H1 (cell line): ENCODE data around the gene R3HDM2. TPM values are rescaled to one million over a fixed set of nuclear protein-coding genes. Genes with fewer than 3 reads are reported as not detected.

ENCODE experiments used
- CTCF ChIA-PET: fragments of 300-600 bp; sonication (Branson Sonifier 250); formaldehyde crosslinking; loops from one replicate; lab custom pipeline; 2021; ENCODE audit not compliant: partially characterized antibody; lab: Charles Lee
- POLR2A ChIA-PET: fragments of 300-600 bp; sonication (Branson Sonifier 250); formaldehyde crosslinking; loops from one replicate; lab custom pipeline; 2021; ENCODE audit warnings: inconsistent platforms; ENCODE audit not compliant: partially characterized antibody; lab: Charles Lee
- DNase-seq, 2 experiments: peaks; one replicate each; pipeline versions ENCODE4 v3.0.0 to v3.0.0-alpha.2; 2010 to 2022; ENCODE audit warnings: low spot score in 2 of 2, low read depth in 1 of 2, mixed read lengths in 1 of 2
- FAIRE-seq: peaks from 2 replicates; lab custom pipeline; 2011; peaks lifted over from hg19 to GRCh38; lab: Jason Lieb, UNC
- H2AFZ ChIP-seq: 2 replicates; pipeline ENCODE4 v1.8.1; 2012; ENCODE audit warnings: low read length, inconsistent platforms
- H2AK5ac ChIP-seq: 2 replicates; pipeline ENCODE4 v1.6.1; 2013; ENCODE audit warnings: low read depth, low read length
- H2BK120ac ChIP-seq: replicated peaks from 2 replicates; pipeline ENCODE3; 2013; ENCODE audit warnings: low read depth, low read length, inconsistent platforms
- H2BK12ac ChIP-seq: 2 replicates; pipeline ENCODE4 v1.6.1; 2013; ENCODE audit warnings: low read depth, low read length
- H2BK15ac ChIP-seq: 2 replicates; pipeline ENCODE4 v1.6.1; 2013; ENCODE audit warnings: low read length
- H2BK20ac ChIP-seq: 2 replicates; pipeline ENCODE4 v1.6.1; 2013; ENCODE audit warnings: low read length
- H2BK5ac ChIP-seq: 2 replicates; pipeline ENCODE4 v1.6.1; 2013; ENCODE audit warnings: low read depth, low read length
- H3K14ac ChIP-seq: 2 replicates; pipeline ENCODE4 v1.6.1; 2013; ENCODE audit warnings: inconsistent platforms; ENCODE audit not compliant: insufficient read length
- H3K18ac ChIP-seq: 2 replicates; pipeline ENCODE4 v1.6.1; 2013; ENCODE audit warnings: low read length; ENCODE audit errors: extremely low read depth
- H3K23ac ChIP-seq: 2 replicates; pipeline ENCODE4 v1.6.1; 2013; ENCODE audit warnings: inconsistent platforms; ENCODE audit not compliant: insufficient read length
- H3K23me2 ChIP-seq: 2 replicates; pipeline ENCODE4 v1.6.1; 2013; ENCODE audit warnings: low read depth, low read length
- H3K27ac ChIP-seq: 2 replicates; pipeline ENCODE4 v1.6.1; 2011; ENCODE audit warnings: low read depth, low read length, inconsistent platforms
- H3K27me3 ChIP-seq, 4 experiments: replicated peaks in 1 of 4; 1 replicate in 1 of 4; 2 replicates in 3 of 4; pipeline versions ENCODE4 v1.6.1 to v1.8.1; 2011 to 2013; ENCODE audit warnings: low read length in 3 of 4, mild to moderate bottlenecking in 3 of 4, inconsistent platforms in 2 of 4, mixed read lengths in 2 of 4, moderate library complexity in 1 of 4; ENCODE audit not compliant: control insufficient read depth in 3 of 4, insufficient read depth in 3 of 4; ENCODE audit errors: extremely low read depth in 1 of 4
- H3K36me3 ChIP-seq, 4 experiments: 2 replicates each; pipeline versions ENCODE4 v1.6.1 to v1.8.1; 2011 to 2013; ENCODE audit warnings: mild to moderate bottlenecking in 4 of 4, low read length in 3 of 4, moderate library complexity in 2 of 4, control low read depth in 1 of 4, inconsistent platforms in 1 of 4; ENCODE audit not compliant: insufficient read depth in 4 of 4, control insufficient read depth in 2 of 4
- H3K4ac ChIP-seq: replicated peaks from 2 replicates; pipeline ENCODE3; 2013; ENCODE audit warnings: low read length, low read depth, mixed read lengths, inconsistent platforms; ENCODE audit not compliant: insufficient read length
- H3K4me1 ChIP-seq, 4 experiments: replicated peaks in 1 of 4; 1 replicate in 1 of 4; 2 replicates in 3 of 4; pipeline versions ENCODE4 v1.6.1 to v1.8.1; 2011 to 2013; ENCODE audit warnings: low read length in 3 of 4, inconsistent platforms in 2 of 4, mixed read lengths in 1 of 4; ENCODE audit not compliant: insufficient read depth in 4 of 4, control insufficient read depth in 3 of 4
- H3K4me2 ChIP-seq, 2 experiments: 2 replicates each; pipeline versions ENCODE4 v1.6.1 to v1.8.1; 2011 to 2013; ENCODE audit warnings: low read depth in 2 of 2, low read length in 2 of 2, control low read depth in 1 of 2, inconsistent platforms in 1 of 2, mild to moderate bottlenecking in 1 of 2; ENCODE audit not compliant: insufficient read depth in 1 of 2
- H3K4me3 ChIP-seq, 4 experiments: fragments of 200-600, 300-600 bp in 1 of 4; sonication (generic), shearing (Covaris generic), sonication (Bioruptor Twin) in 1 of 4; 2 replicates each; pipeline versions ENCODE4 v1.5.1 to v1.8.1; 2011 to 2016; ENCODE audit warnings: low read length in 4 of 4, low read depth in 3 of 4, control low read depth in 2 of 4, inconsistent platforms in 2 of 4, mild to moderate bottlenecking in 2 of 4, mixed read lengths in 1 of 4, moderate library complexity in 1 of 4; ENCODE audit not compliant: insufficient read depth in 2 of 4; ENCODE audit errors: extremely low read depth in 1 of 4
- H3K56ac ChIP-seq: replicated peaks from 2 replicates; pipeline ENCODE3; 2013; ENCODE audit warnings: low read depth, mild to moderate bottlenecking, mixed read lengths, low read length, inconsistent platforms; ENCODE audit not compliant: insufficient read length
- H3K79me1 ChIP-seq: 2 replicates; pipeline ENCODE4 v1.6.1; 2013; ENCODE audit warnings: low read depth, low read length, control low read depth
- H3K79me2 ChIP-seq, 2 experiments: 2 replicates each; pipeline versions ENCODE4 v1.6.1 to v1.8.1; 2012 to 2013; ENCODE audit warnings: low read length in 2 of 2, mild to moderate bottlenecking in 2 of 2, inconsistent platforms in 1 of 2; ENCODE audit not compliant: insufficient read depth in 2 of 2, control insufficient read depth in 1 of 2
- H3K9ac ChIP-seq, 4 experiments: replicated peaks in 1 of 4; 1 replicate in 1 of 4; 2 replicates in 3 of 4; pipeline versions ENCODE4 v1.6.1 to v1.8.1; 2011 to 2013; ENCODE audit warnings: low read depth in 3 of 4, low read length in 3 of 4, control low read depth in 2 of 4, mild to moderate bottlenecking in 2 of 4, moderate library complexity in 2 of 4, inconsistent platforms in 1 of 4; ENCODE audit errors: extremely low read depth in 1 of 4
- H3K9me3 ChIP-seq, 2 experiments: 2 replicates each; pipeline versions ENCODE4 v1.6.1 to v1.8.1; 2012 to 2013; ENCODE audit warnings: mild to moderate bottlenecking in 2 of 2, moderate library complexity in 2 of 2, control low read depth in 1 of 2, inconsistent platforms in 1 of 2, low read depth in 1 of 2, low read length in 1 of 2, mixed read lengths in 1 of 2; ENCODE audit not compliant: insufficient read depth in 2 of 2
- H4K20me1 ChIP-seq, 2 experiments: replicated peaks in 1 of 2; 2 replicates each; pipeline versions ENCODE3 to v1.8.1; 2011 to 2013; ENCODE audit warnings: inconsistent platforms in 2 of 2, low read length in 2 of 2, mild to moderate bottlenecking in 1 of 2; ENCODE audit not compliant: insufficient read depth in 2 of 2, control insufficient read depth in 1 of 2
- H4K5ac ChIP-seq: 2 replicates; pipeline ENCODE4 v1.6.1; 2013; ENCODE audit warnings: low read length, low read depth, mixed read lengths, inconsistent platforms; ENCODE audit not compliant: insufficient read length
- H4K8ac ChIP-seq: 2 replicates; pipeline ENCODE4 v1.8.0; 2013; ENCODE audit warnings: mild to moderate bottlenecking, moderate library complexity, low read length, inconsistent platforms; ENCODE audit not compliant: insufficient read depth; ENCODE audit errors: extremely low read depth
- H4K91ac ChIP-seq: replicated peaks from 2 replicates; pipeline ENCODE3; 2013; ENCODE audit warnings: low read length, mixed read lengths, inconsistent platforms; ENCODE audit not compliant: insufficient read length
- CTBP2 ChIP-seq: IDR thresholded peaks from 2 replicates; pipeline ENCODE4 v1.7.0; 2011; ENCODE audit warnings: borderline replicate concordance, mild to moderate bottlenecking, moderate library complexity, mixed read lengths, low read length; ENCODE audit not compliant: insufficient read depth, insufficient read length
- GABPA ChIP-seq: IDR thresholded peaks from 2 replicates; pipeline ENCODE4 v1.6.1; 2011; ENCODE audit warnings: mild to moderate bottlenecking, low read length, moderate library complexity, borderline replicate concordance; ENCODE audit not compliant: insufficient read depth
- JUND ChIP-seq: IDR thresholded peaks from 2 replicates; pipeline ENCODE4 v1.6.1; 2011; ENCODE audit warnings: mild to moderate bottlenecking, improper control_type of control experiment, low read length
- KDM1A ChIP-seq: fragments of 200-600, 300-600 bp; sonication (generic); IDR thresholded peaks from 2 replicates; pipeline ENCODE4 v1.7.1; 2016; ENCODE audit warnings: mild to moderate bottlenecking, low read length, borderline replicate concordance
- NRF1 ChIP-seq: IDR thresholded peaks from 2 replicates; pipeline ENCODE4 v1.6.1; 2011; ENCODE audit warnings: mild to moderate bottlenecking, low read depth, low read length, improper control_type of control experiment
- SIX5 ChIP-seq: IDR thresholded peaks from 2 replicates; pipeline ENCODE4 v1.6.1; 2011; ENCODE audit warnings: mild to moderate bottlenecking, low read depth, low read length
- SRF ChIP-seq: IDR thresholded peaks from 2 replicates; pipeline ENCODE4 v1.6.1; 2011; ENCODE audit warnings: mild to moderate bottlenecking, low read depth, low read length, moderate library complexity
- SUZ12 ChIP-seq: fragments of 200-600 bp; sonication (generic); IDR thresholded peaks from 2 replicates; pipeline ENCODE4 v1.6.1; 2012; ENCODE audit warnings: mild to moderate bottlenecking, inconsistent platforms, low read length, moderate library complexity, mixed read lengths
- TCF12 ChIP-seq: IDR thresholded peaks from 2 replicates; pipeline ENCODE4 v1.6.1; 2011; ENCODE audit warnings: low read depth, mild to moderate bottlenecking, low read length
- polyA plus RNA-seq, 7 experiments: library from polyadenylated mRNA; depleted of rRNA in 3 of 7; stranded (reverse) in 5 of 7; unstranded in 2 of 7; fragments of >200 nt in 5 of 7; fragments of 200-250 nt in 2 of 7; gene quantifications; 1 replicate in 5 of 7; 2 replicates in 1 of 7; 4 replicates in 1 of 7; pipeline versions ENCODE4 v1.2.1 to v1.2.3, GENCODE V29; 2011 to 2013; ENCODE audit warnings: missing spikeins in 2 of 7, mixed read lengths in 2 of 7
- total RNA-seq: library from RNA; stranded (reverse); fragmentation: NEBNext Ultra II Directional; extraction: Animal tissue kit (Norgen Biotek cat#: 25700); gene quantifications from 2 replicates; pipeline ENCODE4 v1.2.1, GENCODE V29; 2021

The R3HDM2 gene
- total and polyA plus RNA-seq, 2 of the 8 experiments (the other 6 are each of a cell fraction or from before 2014, with no cell fraction given) = 25.6 to 27.0 TPM

- POLR2A ChIA-PET = interaction anchor here (1.0 kb wide), 1 partner anchor 105 kb away, joined by 4 read pairs; no protein-coding TSS in a partner anchor
- Histone ChIP-seq H3K4me1 (no peaks in the 10 kb centered on the region), H3K56ac (no peak overlapping the region), H3K23me2 (no peaks in the 10 kb centered on the region), H2AFZ (no peak overlapping the region), H4K91ac (no peak overlapping the region), H3K36me3 (no peaks in the 10 kb centered on the region; a peak in 1 of 8 replicates), H2BK5ac (no peak overlapping the region), H3K18ac (no peak overlapping the region), H3K27ac (no peak overlapping the region), H3K79me2 (no peaks in the 10 kb centered on the region), H2BK120ac (no peak overlapping the region), H3K9ac (no peak overlapping the region), H4K5ac (no peak overlapping the region), H3K4me2 (no peak overlapping the region), H3K4ac (no peak overlapping the region), H4K8ac (no peak overlapping the region), H3K9me3 (no peaks in the 10 kb centered on the region), H3K79me1 (no peaks in the 10 kb centered on the region), H4K20me1 (no peaks in the 10 kb centered on the region), H2BK15ac (no peak overlapping the region), H3K4me3 (no peak overlapping the region), H2AK5ac (no peak overlapping the region), H3K27me3 (no peaks in the 10 kb centered on the region), H3K14ac (no peak overlapping the region), H2BK20ac (no peak overlapping the region), H3K23ac (no peak overlapping the region), H2BK12ac (no peak overlapping the region)
- FAIRE-seq = no peak
- no peak for TF ChIP-seq SUZ12
- no peak for TF ChIP-seq SRF
- no peak for TF ChIP-seq CTBP2
- TF ChIP-seq SIX5 = no peak
- TF ChIP-seq TCF12 = no peak
- TF ChIP-seq NRF1 = no peak
- no peak for TF ChIP-seq GABPA
- no peak for TF ChIP-seq KDM1A
- TF ChIP-seq JUND = no peak
- no peak for DNase-seq
- CTCF ChIA-PET = interaction anchor here (0.6 to 2.7 kb wide), 7 partner anchors 11 to 144 kb away, joined by 3 to 12 read pairs (median 4); partner anchors contain the start of gene INHBE
Measured at GRCh38 chr12:57325395-57325794, 105.4 kb downstream of the R3HDM2 start.
